ENCODE results near the gene PLA2G4E. TPM values are rescaled to one million over a fixed set of nuclear protein-coding genes. Genes with fewer than 3 reads are reported as not detected.

The PLA2G4E gene
- total RNA-seq, 1 experiment from 2014 or later, result not detected

DNA sequence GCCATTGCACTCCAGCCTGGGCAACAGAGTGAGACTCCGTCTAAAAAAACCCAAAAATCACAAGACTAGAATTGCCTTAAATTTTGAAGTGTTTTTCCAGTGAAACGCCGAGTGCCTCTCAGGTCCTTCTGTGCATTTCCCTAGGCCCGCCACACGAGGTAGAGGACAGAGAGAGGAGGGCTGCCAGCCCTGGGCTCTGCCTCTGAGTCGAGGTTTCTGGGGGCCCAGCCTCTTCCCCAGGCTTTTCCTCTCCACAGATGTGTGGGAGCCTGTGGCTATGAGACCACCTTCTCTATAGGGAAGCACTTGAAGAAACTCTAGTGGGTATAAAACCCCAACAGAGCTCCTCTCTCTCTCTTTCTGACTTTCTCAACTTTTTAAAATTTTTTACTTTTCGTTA lies 37.6 kb downstream of the PLA2G4E start:
- intact Hi-C loops (cut with micrococcal nuclease; ENCODE audit: unreplicated experiment), result no loop called here
- Histone ChIP-seq H3K9me3 (ENCODE audit: control insufficient read depth, insufficient read depth, low read depth, low read length) (no peaks in the 10 kb centered on the region), H3K4me1 (ENCODE audit: control insufficient read depth, insufficient read depth, low read length) (no peaks in the 10 kb centered on the region), H3K36me3 (ENCODE audit: control insufficient read depth, insufficient read depth, low read length) (no peaks in the 10 kb centered on the region), H3K27ac (ENCODE audit: low read length) (no peak overlapping the region), H3K27me3 (ENCODE audit: control insufficient read depth, insufficient read depth, low read length) (no peaks in the 10 kb centered on the region), H3K4me3 (ENCODE audit: low read depth in 2 of 2, low read length in 2 of 2) (no peak overlapping the region)
- in situ Hi-C loops (cut with HindIII; ENCODE audit: low pct_unique_long_range_greater_than_20kb, low sequenced_read_pairs), result no loop called here
- ChIA-PET POLR2A (no interaction called here), CTCF (interaction anchor here (0.9 to 1.4 kb wide), 2 partner anchors 10 to 74 kb away, joined by 3 read pairs; no protein-coding TSS in a partner anchor)
- 0 out of 2 replicates have a peak, but pooled peaks have one; percentile 52 for ATAC-seq
- no peak for TF ChIP-seq TCF7L2 (IDR thresholded peaks at IDR 0.05; ENCODE audit: low read depth, low read length)
- TF ChIP-seq SIN3A (IDR thresholded peaks at IDR 0.05; ENCODE audit: borderline replicate concordance, insufficient read depth, low read depth, low read length), result no peak
- TF ChIP-seq, protein P1, sequence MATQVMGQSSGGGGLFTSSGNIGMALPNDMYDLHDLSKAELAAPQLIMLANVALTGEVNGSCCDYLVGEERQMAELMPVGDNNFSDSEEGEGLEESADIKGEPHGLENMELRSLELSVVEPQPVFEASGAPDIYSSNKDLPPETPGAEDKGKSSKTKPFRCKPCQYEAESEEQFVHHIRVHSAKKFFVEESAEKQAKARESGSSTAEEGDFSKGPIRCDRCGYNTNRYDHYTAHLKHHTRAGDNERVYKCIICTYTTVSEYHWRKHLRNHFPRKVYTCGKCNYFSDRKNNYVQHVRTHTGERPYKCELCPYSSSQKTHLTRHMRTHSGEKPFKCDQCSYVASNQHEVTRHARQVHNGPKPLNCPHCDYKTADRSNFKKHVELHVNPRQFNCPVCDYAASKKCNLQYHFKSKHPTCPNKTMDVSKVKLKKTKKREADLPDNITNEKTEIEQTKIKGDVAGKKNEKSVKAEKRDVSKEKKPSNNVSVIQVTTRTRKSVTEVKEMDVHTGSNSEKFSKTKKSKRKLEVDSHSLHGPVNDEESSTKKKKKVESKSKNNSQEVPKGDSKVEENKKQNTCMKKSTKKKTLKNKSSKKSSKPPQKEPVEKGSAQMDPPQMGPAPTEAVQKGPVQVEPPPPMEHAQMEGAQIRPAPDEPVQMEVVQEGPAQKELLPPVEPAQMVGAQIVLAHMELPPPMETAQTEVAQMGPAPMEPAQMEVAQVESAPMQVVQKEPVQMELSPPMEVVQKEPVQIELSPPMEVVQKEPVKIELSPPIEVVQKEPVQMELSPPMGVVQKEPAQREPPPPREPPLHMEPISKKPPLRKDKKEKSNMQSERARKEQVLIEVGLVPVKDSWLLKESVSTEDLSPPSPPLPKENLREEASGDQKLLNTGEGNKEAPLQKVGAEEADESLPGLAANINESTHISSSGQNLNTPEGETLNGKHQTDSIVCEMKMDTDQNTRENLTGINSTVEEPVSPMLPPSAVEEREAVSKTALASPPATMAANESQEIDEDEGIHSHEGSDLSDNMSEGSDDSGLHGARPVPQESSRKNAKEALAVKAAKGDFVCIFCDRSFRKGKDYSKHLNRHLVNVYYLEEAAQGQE (IDR thresholded peaks at IDR 0.05; ENCODE audit: insufficient read depth in 1 of 2, low read depth in 2 of 2, low read length in 1 of 2), result no peak
- TF ChIP-seq POLR2AphosphoS5 (IDR thresholded peaks at IDR 0.05; ENCODE audit: low read depth, low read length), result no peak
- TF ChIP-seq CTCF (IDR thresholded peaks at IDR 0.05), result no peak
- BruUV-seq (replicated peaks), result no TSS peak
- no peak for DNase-seq (ENCODE audit: low read depth, low spot score)

- no peaks in the 10 kb centered on the region for H3K9me3 ChIP-seq (ENCODE audit: control insufficient read depth, insufficient read depth, low read depth, low read length)
- ChIA-PET POLR2A (no interaction called here), CTCF (interaction anchor here (1.4 kb wide), 1 partner anchor 75 kb away, joined by 3 read pairs; no protein-coding TSS in a partner anchor)
- no peak overlapping the region for H3K27ac ChIP-seq (ENCODE audit: low read length)
- no TSS peak for BruUV-seq (replicated peaks)
- intact Hi-C loops (cut with micrococcal nuclease; ENCODE audit: unreplicated experiment), result no loop called here
- no peaks in the 10 kb centered on the region for H3K36me3 ChIP-seq (ENCODE audit: control insufficient read depth, insufficient read depth, low read length)
- H3K4me3 ChIP-seq (ENCODE audit: low read depth in 2 of 2, low read length in 2 of 2), result no peak overlapping the region
- no peak for DNase-seq (ENCODE audit: low read depth, low spot score)
- ATAC-seq, result no peak
- no peaks in the 10 kb centered on the region for H3K4me1 ChIP-seq (ENCODE audit: control insufficient read depth, insufficient read depth, low read length)
- in situ Hi-C loops (cut with HindIII; ENCODE audit: low pct_unique_long_range_greater_than_20kb, low sequenced_read_pairs), result no loop called here
- no peak for TF ChIP-seq POLR2AphosphoS5 (IDR thresholded peaks at IDR 0.05; ENCODE audit: low read depth, low read length)
- no peak for TF ChIP-seq CTCF (IDR thresholded peaks at IDR 0.05)
- TF ChIP-seq SIN3A (IDR thresholded peaks at IDR 0.05; ENCODE audit: borderline replicate concordance, insufficient read depth, low read depth, low read length), result no peak
- TF ChIP-seq, protein P1 (IDR thresholded peaks at IDR 0.05; ENCODE audit: insufficient read depth in 1 of 2, low read depth in 2 of 2, low read length in 1 of 2), result no peak
- no peaks in the 10 kb centered on the region for H3K27me3 ChIP-seq (ENCODE audit: control insufficient read depth, insufficient read depth, low read length)
These were observed 38.5 kb downstream of the PLA2G4E start for GRCh38 chr15:41982133-41982930.
